GM06990 (cell line): ENCODE data around the gene PER3.
A peak's percentile ranks its signal among the peaks of the same experiment; 100 is the strongest.
"Not testable (repeated sequence)": the region's sequence is repeated elsewhere in the genome, so short reads cannot be mapped to it uniquely, and the experiment has no call there.

Experiments
- DNase-seq: peaks from one replicate; pipeline ENCODE4 v3.0.0-alpha.2; 2011; ENCODE audit not compliant: insufficient read length; ENCODE audit errors: extremely low read depth
- H3K27me3 ChIP-seq: replicated peaks from 2 replicates; pipeline ENCODE4 v1.6.0; 2011; ENCODE audit warnings: low read length; ENCODE audit not compliant: control insufficient read depth, insufficient read depth
- H3K36me3 ChIP-seq: 2 replicates; pipeline ENCODE4 v1.5.1; 2011; ENCODE audit warnings: low read length; ENCODE audit not compliant: control insufficient read depth, insufficient read depth
- H3K4me3 ChIP-seq: replicated peaks from 2 replicates; pipeline ENCODE4 v1.5.1; 2011; ENCODE audit warnings: low read depth, mild to moderate bottlenecking, control low read depth, low read length
- TF ChIP-seq, protein P1 (sequence below): IDR thresholded peaks from 2 replicates; pipeline ENCODE4 v1.5.1; 2011; ENCODE audit warnings: low read length, control low read depth, mild to moderate bottlenecking, inconsistent platforms; ENCODE audit not compliant: insufficient read depth, poor library complexity, severe bottlenecking

PER3 gene

DNA sequence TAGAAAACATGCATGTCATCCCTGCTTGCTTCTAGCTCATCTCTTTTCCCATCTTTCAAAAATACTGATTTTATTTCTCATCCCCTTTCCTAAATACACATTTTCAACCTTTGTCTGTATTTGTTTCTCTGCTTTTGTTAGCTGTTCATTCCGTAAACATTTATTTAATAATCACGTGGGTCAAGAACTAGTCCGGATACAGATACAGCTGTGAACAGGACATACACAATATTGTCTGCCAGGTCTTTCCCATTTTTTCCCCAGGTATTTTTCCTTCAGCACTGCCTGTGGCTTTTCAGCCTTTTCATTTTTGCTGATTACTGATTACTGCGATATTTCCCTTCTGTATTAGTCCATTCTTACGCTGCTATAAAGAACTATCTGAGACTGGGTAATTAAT lies 5.7 kb downstream of the PER3 start:
- no peaks in the 10 kb centered on the region for H3K27me3 ChIP-seq
- H3K4me3 ChIP-seq, result no peak overlapping the region
- no peaks in the 10 kb centered on the region for H3K36me3 ChIP-seq
- no peak for DNase-seq
- TF ChIP-seq, protein P1, sequence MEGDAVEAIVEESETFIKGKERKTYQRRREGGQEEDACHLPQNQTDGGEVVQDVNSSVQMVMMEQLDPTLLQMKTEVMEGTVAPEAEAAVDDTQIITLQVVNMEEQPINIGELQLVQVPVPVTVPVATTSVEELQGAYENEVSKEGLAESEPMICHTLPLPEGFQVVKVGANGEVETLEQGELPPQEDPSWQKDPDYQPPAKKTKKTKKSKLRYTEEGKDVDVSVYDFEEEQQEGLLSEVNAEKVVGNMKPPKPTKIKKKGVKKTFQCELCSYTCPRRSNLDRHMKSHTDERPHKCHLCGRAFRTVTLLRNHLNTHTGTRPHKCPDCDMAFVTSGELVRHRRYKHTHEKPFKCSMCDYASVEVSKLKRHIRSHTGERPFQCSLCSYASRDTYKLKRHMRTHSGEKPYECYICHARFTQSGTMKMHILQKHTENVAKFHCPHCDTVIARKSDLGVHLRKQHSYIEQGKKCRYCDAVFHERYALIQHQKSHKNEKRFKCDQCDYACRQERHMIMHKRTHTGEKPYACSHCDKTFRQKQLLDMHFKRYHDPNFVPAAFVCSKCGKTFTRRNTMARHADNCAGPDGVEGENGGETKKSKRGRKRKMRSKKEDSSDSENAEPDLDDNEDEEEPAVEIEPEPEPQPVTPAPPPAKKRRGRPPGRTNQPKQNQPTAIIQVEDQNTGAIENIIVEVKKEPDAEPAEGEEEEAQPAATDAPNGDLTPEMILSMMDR, result no peak

DNA sequence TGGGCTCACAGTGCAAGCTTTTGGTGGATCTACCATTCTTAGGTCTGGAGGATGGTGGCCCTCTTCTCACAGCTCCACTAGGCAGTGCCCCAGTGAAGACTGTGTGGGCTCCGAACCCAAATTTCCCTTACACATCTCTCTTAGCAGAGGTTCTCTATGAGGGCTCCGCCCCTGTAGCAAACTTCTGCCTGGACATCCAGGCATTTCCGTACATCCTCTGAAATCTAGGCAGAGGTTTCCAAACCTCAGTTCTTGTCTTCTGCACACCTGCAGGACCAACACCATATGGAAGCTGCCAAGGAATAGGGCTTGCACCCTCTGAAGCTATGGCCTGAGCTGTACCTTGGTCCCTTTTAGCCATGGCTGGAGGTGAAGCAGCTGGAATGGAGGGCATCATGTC lies 6.9 kb downstream of the PER3 start:
- H3K27me3 ChIP-seq, DNase-seq, H3K4me3 ChIP-seq, H3K36me3 ChIP-seq: not testable (repeated sequence)

DNA sequence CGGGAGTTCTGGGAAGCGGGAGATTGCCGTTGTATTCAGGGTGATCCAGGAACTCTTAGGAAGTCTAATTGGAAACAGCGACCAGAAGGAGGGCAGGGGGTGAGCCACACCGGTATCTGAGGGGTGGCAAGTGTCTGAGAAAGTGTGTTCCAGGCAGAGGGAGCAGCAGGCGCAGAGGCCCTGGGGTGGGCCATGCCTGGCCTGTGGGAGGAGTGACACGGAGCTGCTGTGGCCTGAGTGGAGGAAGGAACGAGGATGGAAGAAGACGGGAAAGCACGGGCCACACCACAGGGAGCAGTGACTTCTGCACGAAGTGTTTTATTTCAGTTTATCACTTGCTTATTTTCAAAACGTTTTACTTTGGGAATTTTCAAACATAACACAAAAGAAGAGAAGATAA lies 11.3 kb downstream of the PER3 start:
- Histone ChIP-seq H3K4me3 (no peak overlapping the region), H3K27me3 (no peaks in the 10 kb centered on the region), H3K36me3 (no peaks in the 10 kb centered on the region)
- TF ChIP-seq, protein P1, result no peak
- DNase-seq, result no peak

DNA sequence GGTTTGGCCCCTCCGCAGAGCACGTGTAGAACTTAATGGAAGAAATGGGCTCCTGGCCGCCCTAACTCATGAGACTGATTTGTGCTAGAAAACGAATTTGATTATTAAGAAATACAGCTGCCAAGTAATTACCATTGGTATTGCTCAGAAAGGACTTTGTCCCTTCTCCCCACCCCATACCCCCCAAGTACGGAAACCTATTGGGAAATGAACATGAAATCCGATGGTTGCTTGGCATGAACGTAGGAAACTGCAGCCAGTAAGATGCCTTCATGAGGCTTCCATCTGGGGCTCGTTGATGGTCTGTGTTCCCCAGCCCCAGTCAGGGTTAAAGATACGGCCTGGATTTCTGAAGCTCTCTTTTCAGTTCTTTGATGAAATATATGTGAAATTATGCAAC lies 21.4 kb downstream of the PER3 start:
- no peaks in the 10 kb centered on the region for H3K36me3 ChIP-seq
- no peaks in the 10 kb centered on the region for H3K27me3 ChIP-seq
- DNase-seq, result no peak
- TF ChIP-seq, protein P1, result no peak
- H3K4me3 ChIP-seq, result no peak overlapping the region

DNA sequence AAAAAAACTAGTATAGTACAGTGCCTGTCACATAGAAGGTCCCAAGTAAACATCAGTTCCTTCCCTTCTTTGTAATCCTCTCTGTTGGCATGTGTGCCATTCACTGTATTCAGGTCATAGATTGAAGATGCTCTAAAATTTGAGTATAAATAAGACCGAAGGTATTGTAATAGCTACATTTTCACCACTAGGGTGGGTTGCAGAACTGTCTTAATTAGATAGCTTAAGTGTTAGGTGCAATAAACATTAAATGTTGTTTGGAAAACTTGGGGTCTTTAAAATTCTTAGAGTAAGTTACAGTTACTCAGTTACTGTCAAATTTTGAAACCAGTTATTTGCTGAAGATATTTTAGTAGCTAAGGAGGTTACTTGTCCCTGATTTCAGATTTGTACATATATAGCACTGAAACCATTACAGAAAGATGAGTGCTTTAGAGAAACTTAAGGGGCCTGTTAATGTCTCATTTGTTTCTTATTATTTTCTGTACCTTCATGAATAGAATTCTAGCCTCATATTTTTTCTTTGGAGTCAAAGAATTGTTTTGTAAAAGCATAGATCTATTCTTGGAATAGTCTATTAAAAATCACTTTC lies 24.3 kb downstream of the PER3 start:
- H3K4me3 ChIP-seq, result no peak overlapping the region
- TF ChIP-seq, protein P1, result peak; percentile 39
- H3K36me3 ChIP-seq, result no peaks in the 10 kb centered on the region
- DNase-seq, result no peak
- H3K27me3 ChIP-seq, result no peaks in the 10 kb centered on the region

DNA sequence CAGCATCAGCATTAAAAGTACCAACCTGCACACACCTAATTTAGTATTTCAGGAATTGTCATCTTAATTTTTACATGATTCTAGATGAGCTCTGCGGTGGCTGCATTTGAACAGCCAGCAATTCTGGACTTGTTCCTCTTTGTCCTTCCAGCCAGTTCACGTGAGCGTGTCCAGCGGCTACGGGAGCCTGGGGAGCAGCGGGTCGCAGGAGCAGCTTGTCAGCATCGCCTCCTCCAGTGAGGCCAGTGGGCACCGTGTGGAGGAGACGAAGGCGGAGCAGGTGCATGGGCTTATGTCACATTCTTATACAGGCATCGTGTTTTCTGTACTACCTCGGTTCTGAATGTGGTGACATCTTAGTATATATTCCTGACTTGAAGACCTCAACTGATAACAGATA lies 25.7 kb downstream of the PER3 start:
- H3K27me3 ChIP-seq, result no peaks in the 10 kb centered on the region
- TF ChIP-seq, protein P1, result no peak
- no peak for DNase-seq
- H3K36me3 ChIP-seq, result no peaks in the 10 kb centered on the region
- no peak overlapping the region for H3K4me3 ChIP-seq
